Measurements from ENCODE around the gene GJA5.

- TF ChIP-seq LEF1 (IDR thresholded peaks at IDR 0.05; ENCODE audit: borderline replicate concordance) (no peak), SP1 (IDR thresholded peaks at IDR 0.05) (no peak)
Measured at GRCh38 chr1:147808025-147808424, 47.6 kb upstream of the GJA5 start.

Data from HEK293T (cell line).